Uterus (tissue), 4 donors: ENCODE data around the gene ZNF232. TPM values are rescaled to one million over a fixed set of nuclear protein-coding genes. Genes with fewer than 3 reads are reported as not detected.

Source experiments
- DNase-seq, 2 donors: peaks; one replicate each; pipeline ENCODE4 v3.0.0-alpha.2; 2019 to 2020
- H3K27ac ChIP-seq, 2 donors: fragments of 200-600 bp; sonication (generic); 1 replicate in 1 of 2; 2 replicates in 1 of 2; pipeline ENCODE4 v1.5.1; 2016 to 2018
- H3K27me3 ChIP-seq, 2 donors: fragments of 200-600 bp; sonication (generic); one replicate each; pipeline ENCODE4 v1.5.1; 2018 to 2019; ENCODE audit warnings: control low read depth in 1 of 2
- H3K36me3 ChIP-seq, 2 donors: fragments of 200-600 bp; sonication (generic); one replicate each; pipeline ENCODE4 v1.5.1; 2019; ENCODE audit warnings: control low read depth in 1 of 2
- H3K4me1 ChIP-seq, 2 donors: fragments of 200-600 bp; sonication (generic); one replicate each; pipeline ENCODE4 v1.5.1; 2018 to 2019; ENCODE audit warnings: control low read depth in 1 of 2
- H3K4me3 ChIP-seq, 2 donors: fragments of 200-600 bp; sonication (generic); 1 replicate in 1 of 2; 2 replicates in 1 of 2; pipeline ENCODE4 v1.5.1; 2018 to 2019; ENCODE audit warnings: mild to moderate bottlenecking in 1 of 2
- H3K9me3 ChIP-seq, 2 donors: fragments of 200-600 bp; sonication (generic); one replicate each; pipeline ENCODE4 v1.5.1; 2019; ENCODE audit warnings: control low read depth in 1 of 2
- CTCF ChIP-seq, 4 experiments: fragments of 200-600 bp in 2 of 4; fragments of 450-650 bp in 2 of 4; sonication (generic) in 2 of 4; IDR thresholded peaks; one replicate each; pipeline ENCODE4 v1.5.1; 2016 to 2019; ENCODE audit warnings: antibody characterized with exemption in 4 of 4, mild to moderate bottlenecking in 2 of 4, moderate library complexity in 1 of 4
- POLR2A ChIP-seq, 2 donors: fragments of 450-650 bp; IDR thresholded peaks; one replicate each; pipeline ENCODE4 v1.6.1; 2016; ENCODE audit warnings: antibody characterized with exemption in 2 of 2, mild to moderate bottlenecking in 1 of 2, moderate library complexity in 1 of 2
- intact Hi-C: fragments of 100-400 bp; cut with DNase I; formaldehyde crosslinking; loops from one replicate; pipeline ENCODE4 v1.15.1; 2023; ENCODE audit warnings: low total_unique reads
- small RNA-seq: library from RNA; depleted of rRNA; stranded (forward); fragments of <200 nt; gene quantifications from one replicate; pipeline ENCODE3, GENCODE V24; 2016
- total RNA-seq, 4 donors: library from RNA; depleted of rRNA in 3 of 4; stranded (reverse); fragments of >200 nt in 3 of 4; gene quantifications; one replicate each; pipeline versions ENCODE4 v1.1.0 to v1.2.4, GENCODE V29; 2014 to 2023
- donor health status: DM: yes; HTN: yes; CAD: no.

The ZNF232 gene
- total RNA-seq, 4 donors from 2014 or later: 0.51 to 12.7 (median 6.1) TPM

DNA sequence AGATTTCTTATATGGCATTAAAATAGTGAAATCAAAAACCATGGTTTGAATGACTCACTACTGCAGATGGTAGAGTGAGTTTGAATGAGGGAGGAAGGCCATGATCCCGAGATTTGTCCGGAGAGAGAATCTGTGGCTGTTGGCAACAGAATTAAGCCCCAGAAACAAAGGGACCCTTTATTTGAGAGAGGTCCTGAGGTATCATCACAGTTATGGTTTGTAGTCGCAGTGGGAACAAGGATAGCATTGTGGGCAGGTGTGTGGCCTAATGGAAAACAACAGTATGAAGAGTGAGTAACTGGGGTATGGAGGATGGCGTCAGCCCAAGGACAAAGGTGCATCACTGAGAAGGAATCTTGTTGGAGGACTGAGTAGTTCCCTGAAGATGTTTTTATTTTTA, 42.0 kb downstream of the ZNF232 start:
- Histone ChIP-seq H3K27me3 (no peaks in the 10 kb centered on the region), H3K4me3 (no peak overlapping the region), H3K9me3 (no peaks in the 10 kb centered on the region), H3K36me3 (no peaks in the 10 kb centered on the region), H3K27ac (no peak overlapping the region), H3K4me1 (no peaks in the 10 kb centered on the region)
- intact Hi-C loops: loop anchor here (10.0 kb wide), 1 partner anchor 155 kb away; no protein-coding TSS in a partner anchor
- no peak for DNase-seq
- TF ChIP-seq CTCF (IDR thresholded peaks at IDR 0.05) (no peak), POLR2A (IDR thresholded peaks at IDR 0.05) (no peak)

DNA sequence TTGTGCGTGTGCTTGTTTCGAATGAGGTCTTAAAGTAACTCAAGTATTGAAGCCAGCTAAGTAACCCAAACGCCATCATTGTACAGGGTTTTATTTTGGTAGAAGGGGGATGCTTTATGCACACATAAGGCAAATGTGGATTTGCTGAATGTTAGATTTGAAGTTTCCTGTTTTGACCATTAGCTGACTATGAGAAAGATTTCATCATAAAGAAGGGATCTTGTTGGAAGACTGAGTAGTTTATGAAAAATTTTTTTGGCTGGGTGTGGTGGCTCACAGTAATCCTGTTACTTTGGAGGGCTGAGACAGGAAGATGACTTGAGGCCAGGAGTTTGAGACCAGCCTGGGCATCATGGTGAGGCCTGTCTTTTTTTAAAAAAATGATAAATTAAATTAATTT, 43.4 kb downstream of the ZNF232 start:
- TF ChIP-seq CTCF (IDR thresholded peaks at IDR 0.05) (no peak), POLR2A (IDR thresholded peaks at IDR 0.05) (no peak)
- DNase-seq: no peak
- intact Hi-C loops: loop anchor here (10.0 kb wide), 1 partner anchor 153 kb away; no protein-coding TSS in a partner anchor
- H3K36me3 ChIP-seq: no peaks in the 10 kb centered on the region
- no peaks in the 10 kb centered on the region for H3K9me3 ChIP-seq
- no peaks in the 10 kb centered on the region for H3K4me1 ChIP-seq
- no peak overlapping the region for H3K4me3 ChIP-seq
- no peak overlapping the region for H3K27ac ChIP-seq
- no peaks in the 10 kb centered on the region for H3K27me3 ChIP-seq

DNA sequence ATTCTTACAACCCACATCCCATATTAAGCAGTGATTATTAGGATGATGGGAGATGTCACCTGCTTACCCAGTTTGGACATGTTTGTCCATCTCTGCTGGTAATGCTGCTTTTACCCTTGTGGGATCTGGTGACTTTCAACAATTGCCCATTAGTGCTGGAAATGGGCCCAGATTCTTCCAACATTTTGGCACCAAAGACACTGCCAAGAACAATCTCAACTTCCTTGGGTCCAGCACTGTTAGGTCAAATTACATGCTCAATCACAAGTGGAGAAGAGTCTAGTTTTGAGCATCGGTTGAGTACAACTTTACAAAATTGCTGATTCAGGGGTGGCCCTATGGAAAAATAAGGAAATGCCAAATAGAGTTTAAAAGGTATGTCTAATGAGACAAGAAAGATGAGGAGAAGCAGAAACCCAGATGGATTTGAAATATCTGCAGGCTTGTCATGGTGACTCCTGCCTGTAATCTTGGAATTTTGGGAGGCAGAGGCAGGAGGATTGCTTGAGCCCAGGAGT, 46.4 kb downstream of the ZNF232 start:
- no peaks in the 10 kb centered on the region for H3K36me3 ChIP-seq
- no peak overlapping the region for H3K27ac ChIP-seq
- no peak for DNase-seq
- no peaks in the 10 kb centered on the region for H3K27me3 ChIP-seq
- H3K4me3 ChIP-seq: no peak overlapping the region
- H3K4me1 ChIP-seq: no peaks in the 10 kb centered on the region
- TF ChIP-seq POLR2A (IDR thresholded peaks at IDR 0.05) (no peak), CTCF (IDR thresholded peaks at IDR 0.05) (no peak)
- intact Hi-C loops: loop anchor here (10.0 kb wide), 1 partner anchor 150 kb away; no protein-coding TSS in a partner anchor
- H3K9me3 ChIP-seq: no peaks in the 10 kb centered on the region

Small RNA genes lying within 50 kb of the gene (small RNA-seq; reads per million reads assigned to genes)
- gene AC012146.4: not detected

Other genes with a start within 250 kb of the ZNF232 start
- 1 to 10 TPM in 3 of 4 donors, not detected in 1; 2.9 to 6.6 (median 3.5) TPM for gene C17orf107, start 212.3 kb downstream of the ZNF232 start, total RNA-seq
- gene CHRNE, start 208.8 kb downstream of the ZNF232 start, total RNA-seq: under 1 TPM in 2 of 4 donors, not detected in 2; 0.79 to 0.83 TPM
- gene GP1BA, start 179.6 kb downstream of the ZNF232 start, total RNA-seq: not detected
- gene SLC25A11, start 171.8 kb downstream of the ZNF232 start, total RNA-seq: 10 to 100 TPM in 3 of 4 donors, 1 to 10 TPM in 1; 9.5 to 58.2 (median 42.9) TPM
- gene RNF167, start 171.6 kb downstream of the ZNF232 start, total RNA-seq: 100 to 1,000 TPM in 1 of 4 donors, 10 to 100 TPM in 3; 14.8 to 100 (median 53.1) TPM
- 100 to 1,000 TPM; 170 to 396 (median 304) TPM for gene PFN1, start 163.3 kb downstream of the ZNF232 start, total RNA-seq
- 1 to 10 TPM in 3 of 4 donors, not detected in 1; 2.8 to 3.7 (median 3.6) TPM for gene ENO3, start 160.8 kb downstream of the ZNF232 start, total RNA-seq
- 10 to 100 TPM; 18.4 to 58.3 (median 34.0) TPM for gene SPAG7, start 144.1 kb downstream of the ZNF232 start, total RNA-seq
- 10 to 100 TPM in 3 of 4 donors, 1 to 10 TPM in 1; 7.3 to 80.8 (median 12.7) TPM for gene CAMTA2, start 124.2 kb downstream of the ZNF232 start, total RNA-seq
- 1 to 10 TPM in 1 of 4 donors, not detected in 3; 3.4 TPM for gene INCA1, start 114.4 kb downstream of the ZNF232 start, total RNA-seq
- 100 to 1,000 TPM in 1 of 4 donors, 10 to 100 TPM in 3; 22.9 to 140 (median 30.5) TPM for gene KIF1C, start 113.9 kb downstream of the ZNF232 start, total RNA-seq
- under 1 TPM in 1 of 4 donors, not detected in 3; 0.55 TPM for gene SLC52A1, start 76.5 kb downstream of the ZNF232 start, total RNA-seq
- 1 to 10 TPM; 1.5 to 8.6 (median 5.3) TPM for gene ZFP3, start 33.4 kb downstream of the ZNF232 start, total RNA-seq
- gene USP6, start 4.2 kb upstream of the ZNF232 start, total RNA-seq: 1 to 10 TPM in 1 of 4 donors, under 1 TPM in 2, not detected in 1; 0.21 to 2.6 (median 0.97) TPM
- gene ZNF594, start 80.0 kb upstream of the ZNF232 start, total RNA-seq: 10 to 100 TPM in 3 of 4 donors, 1 to 10 TPM in 1; 7.9 to 43.3 (median 14.3) TPM
- under 1 TPM in 2 of 4 donors, not detected in 2; 0.62 to 0.91 TPM for gene SCIMP, start 123.0 kb upstream of the ZNF232 start, total RNA-seq
- gene RABEP1, start 170.4 kb upstream of the ZNF232 start, total RNA-seq: 10 to 100 TPM; 14.9 to 59.7 (median 38.8) TPM